ENCODE results near the gene JHY. TPM values are rescaled to one million over a fixed set of nuclear protein-coding genes. Genes with fewer than 3 reads are reported as not detected.

Gene JHY
- total RNA-seq, 1 experiment from 2014 or later = 0.34 TPM

DNA sequence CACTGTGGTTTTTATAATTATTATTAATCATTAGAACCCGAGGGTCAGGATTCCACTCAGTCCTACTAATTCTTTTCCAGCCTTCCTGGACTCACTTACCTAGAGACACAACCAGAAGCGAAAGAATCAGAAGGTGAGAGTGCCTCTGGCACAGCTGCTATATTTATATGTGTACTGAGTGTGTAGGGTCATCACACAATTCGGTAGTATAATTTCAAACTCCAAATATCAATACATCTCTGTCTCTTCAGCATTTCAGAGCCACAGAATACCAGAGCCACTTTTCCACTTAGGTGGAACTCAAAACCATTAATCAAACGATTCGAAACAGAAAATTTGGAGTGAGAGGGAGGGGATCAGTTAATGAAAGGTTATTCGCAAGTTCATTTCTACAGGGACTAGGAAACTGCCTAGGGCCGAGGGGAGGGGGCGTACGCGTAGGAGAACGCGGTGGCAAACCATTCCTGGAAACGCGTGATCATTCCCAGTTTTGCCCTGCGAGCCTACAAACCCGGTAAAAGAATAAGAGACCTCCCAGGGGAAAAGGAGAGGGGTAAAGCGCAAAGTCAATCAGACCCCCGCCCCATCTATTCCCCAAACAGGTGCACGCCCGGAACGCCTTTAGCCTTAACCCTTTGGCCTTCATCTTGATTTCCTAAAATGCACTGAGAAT, 93.6 kb downstream of the JHY start:
- intact Hi-C loops (cut with micrococcal nuclease; ENCODE audit: unreplicated experiment) = no loop called here
- Histone ChIP-seq H3K4me1 (no peaks in the 10 kb centered on the region), H3K4me3 (ENCODE audit: low read depth, low read length) (no peak overlapping the region), H3K27me3 (replicated peaks; ENCODE audit: control insufficient read depth, insufficient read depth, low read length) (no peaks in the 10 kb centered on the region; the same call in 1 of the 2 replicates), H3K36me3 (ENCODE audit: control insufficient read depth, insufficient read depth, low read length) (no peaks in the 10 kb centered on the region), H3K9me3 (no peaks in the 10 kb centered on the region)
- H3K9me3 Mint-ChIP-seq (ENCODE audit: unreplicated experiment) = no peaks in the 10 kb centered on the region
- H3K4me1 Mint-ChIP-seq (ENCODE audit: low read depth, unreplicated experiment) = no peaks in the 10 kb centered on the region
- peaks cover 51% of the 10 kb centered on the region for H3K27me3 Mint-ChIP-seq (ENCODE audit: insufficient read depth, unreplicated experiment)
- no peak overlapping the region for H3K4me3 Mint-ChIP-seq (ENCODE audit: unreplicated experiment)
- TF ChIP-seq, protein P1, sequence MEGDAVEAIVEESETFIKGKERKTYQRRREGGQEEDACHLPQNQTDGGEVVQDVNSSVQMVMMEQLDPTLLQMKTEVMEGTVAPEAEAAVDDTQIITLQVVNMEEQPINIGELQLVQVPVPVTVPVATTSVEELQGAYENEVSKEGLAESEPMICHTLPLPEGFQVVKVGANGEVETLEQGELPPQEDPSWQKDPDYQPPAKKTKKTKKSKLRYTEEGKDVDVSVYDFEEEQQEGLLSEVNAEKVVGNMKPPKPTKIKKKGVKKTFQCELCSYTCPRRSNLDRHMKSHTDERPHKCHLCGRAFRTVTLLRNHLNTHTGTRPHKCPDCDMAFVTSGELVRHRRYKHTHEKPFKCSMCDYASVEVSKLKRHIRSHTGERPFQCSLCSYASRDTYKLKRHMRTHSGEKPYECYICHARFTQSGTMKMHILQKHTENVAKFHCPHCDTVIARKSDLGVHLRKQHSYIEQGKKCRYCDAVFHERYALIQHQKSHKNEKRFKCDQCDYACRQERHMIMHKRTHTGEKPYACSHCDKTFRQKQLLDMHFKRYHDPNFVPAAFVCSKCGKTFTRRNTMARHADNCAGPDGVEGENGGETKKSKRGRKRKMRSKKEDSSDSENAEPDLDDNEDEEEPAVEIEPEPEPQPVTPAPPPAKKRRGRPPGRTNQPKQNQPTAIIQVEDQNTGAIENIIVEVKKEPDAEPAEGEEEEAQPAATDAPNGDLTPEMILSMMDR (IDR thresholded peaks at IDR 0.05; ENCODE audit: insufficient read depth in 1 of 2, low read depth in 1 of 2, low read length in 1 of 2, severe bottlenecking in 1 of 2, unreplicated experiment in 1 of 2) = no peak
- POLR2A ChIA-PET = no interaction called here
- BruUV-seq (replicated peaks) = no TSS peak
- no peak for DNase-seq
- H3K36me3 Mint-ChIP-seq (ENCODE audit: insufficient read depth, unreplicated experiment) = no peaks in the 10 kb centered on the region
- no peak overlapping the region for H3K27ac Mint-ChIP-seq (ENCODE audit: unreplicated experiment)
- CTCF ChIA-PET = no interaction called here

DNA sequence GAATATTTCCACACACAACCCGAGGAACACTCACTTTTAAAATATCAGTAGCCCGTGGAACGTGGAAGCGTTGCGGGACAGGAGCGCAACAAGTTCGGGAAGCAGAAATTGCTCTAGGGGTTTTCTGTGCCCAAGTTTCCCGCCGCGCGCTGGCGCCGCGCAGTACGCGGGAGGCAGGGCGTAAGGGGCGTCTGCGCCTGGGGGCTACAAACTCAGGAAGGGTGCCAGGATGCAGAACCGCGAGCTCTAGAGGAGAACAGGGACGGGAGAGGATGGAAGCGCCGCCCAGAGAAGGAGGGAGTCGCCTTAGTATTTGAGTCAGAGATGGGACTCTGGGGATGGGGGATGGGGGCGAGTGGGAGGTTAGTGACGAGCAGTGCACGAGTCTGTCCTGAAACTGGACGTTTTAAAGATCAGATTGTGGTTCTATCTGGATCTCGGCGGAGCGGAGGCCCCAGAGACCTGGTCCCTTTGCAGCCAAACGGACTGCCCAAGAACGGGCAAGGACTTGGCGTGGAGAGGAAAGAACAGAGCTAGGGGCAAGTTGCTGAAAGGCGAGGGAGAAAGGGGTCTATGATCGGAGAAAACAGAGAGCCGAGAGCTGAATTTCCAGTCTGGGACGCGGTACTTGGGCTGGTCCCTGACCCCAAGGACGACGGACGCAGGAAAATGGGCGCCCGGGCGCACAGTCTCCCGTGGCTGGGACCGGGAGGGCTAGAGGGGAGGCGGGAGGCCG, 94.3 kb downstream of the JHY start:
- POLR2A ChIA-PET = no interaction called here
- no peak overlapping the region for H3K4me3 Mint-ChIP-seq (ENCODE audit: unreplicated experiment)

GRCh38 chr11:122977470-122978298, 95.1 kb downstream of the JHY start:
- peaks cover 54% of the 10 kb centered on the region for H3K27me3 Mint-ChIP-seq (ENCODE audit: insufficient read depth, unreplicated experiment)
- intact Hi-C loops (cut with micrococcal nuclease; ENCODE audit: unreplicated experiment) = no loop called here
- Histone ChIP-seq H3K4me3 (ENCODE audit: low read depth, low read length) (no peak overlapping the region), H3K27me3 (replicated peaks; ENCODE audit: control insufficient read depth, insufficient read depth, low read length) (peaks cover 1% of the 10 kb centered on the region; the same call in 1 of the 2 replicates), H3K4me1 (no peaks in the 10 kb centered on the region), H3K36me3 (ENCODE audit: control insufficient read depth, insufficient read depth, low read length) (no peaks in the 10 kb centered on the region), H3K9me3 (no peaks in the 10 kb centered on the region)
- H3K4me3 Mint-ChIP-seq (ENCODE audit: unreplicated experiment) = no peak overlapping the region
- DNase-seq = no peak
- H3K36me3 Mint-ChIP-seq (ENCODE audit: insufficient read depth, unreplicated experiment) = no peaks in the 10 kb centered on the region
- CTCF ChIA-PET = no interaction called here
- H3K9me3 Mint-ChIP-seq (ENCODE audit: unreplicated experiment) = no peaks in the 10 kb centered on the region
- H3K27ac Mint-ChIP-seq (ENCODE audit: unreplicated experiment) = no peak overlapping the region
- POLR2A ChIA-PET = no interaction called here
- TF ChIP-seq, protein P1 (IDR thresholded peaks at IDR 0.05; ENCODE audit: insufficient read depth in 1 of 2, low read depth in 1 of 2, low read length in 1 of 2, severe bottlenecking in 1 of 2, unreplicated experiment in 1 of 2) = no peak
- no peaks in the 10 kb centered on the region for H3K4me1 Mint-ChIP-seq (ENCODE audit: low read depth, unreplicated experiment)
- no TSS peak for BruUV-seq (replicated peaks)

More for the DNA sequence above, 94.3 kb downstream of the JHY start:
- H3K27me3 ChIP-seq (replicated peaks; ENCODE audit: control insufficient read depth, insufficient read depth, low read length) = peaks cover 1% of the 10 kb centered on the region; the same call in 1 of the 2 replicates
- H3K4me1 Mint-ChIP-seq (ENCODE audit: low read depth, unreplicated experiment) = no peaks in the 10 kb centered on the region
- H3K27me3 Mint-ChIP-seq (ENCODE audit: insufficient read depth, unreplicated experiment) = peaks cover 53% of the 10 kb centered on the region
- H3K4me3 ChIP-seq (ENCODE audit: low read depth, low read length) = no peak overlapping the region
- intact Hi-C loops (cut with micrococcal nuclease; ENCODE audit: unreplicated experiment) = no loop called here
- H3K4me1 ChIP-seq = no peaks in the 10 kb centered on the region
- CTCF ChIA-PET = no interaction called here
- BruUV-seq (replicated peaks) = no TSS peak
- H3K9me3 Mint-ChIP-seq (ENCODE audit: unreplicated experiment) = no peaks in the 10 kb centered on the region
- TF ChIP-seq, protein P1 (IDR thresholded peaks at IDR 0.05; ENCODE audit: insufficient read depth in 1 of 2, low read depth in 1 of 2, low read length in 1 of 2, severe bottlenecking in 1 of 2, unreplicated experiment in 1 of 2) = no peak
- H3K27ac Mint-ChIP-seq (ENCODE audit: unreplicated experiment) = no peak overlapping the region
- no peaks in the 10 kb centered on the region for H3K9me3 ChIP-seq
- no peaks in the 10 kb centered on the region for H3K36me3 ChIP-seq (ENCODE audit: control insufficient read depth, insufficient read depth, low read length)
- no peak for DNase-seq
- H3K36me3 Mint-ChIP-seq (ENCODE audit: insufficient read depth, unreplicated experiment) = no peaks in the 10 kb centered on the region

All from Caco-2 (cell line).